DMS114 treated with DMSO at 0.1 percent for 48 hours (cell line): Measurements from ENCODE around the gene SLC3A2.

Experiments used
- DNase-seq: peaks from one replicate; lab custom pipeline; 2025; ENCODE audit not compliant: unreplicated experiment; lab: John Stamatoyannopoulos, UW

The SLC3A2 gene

DNA sequence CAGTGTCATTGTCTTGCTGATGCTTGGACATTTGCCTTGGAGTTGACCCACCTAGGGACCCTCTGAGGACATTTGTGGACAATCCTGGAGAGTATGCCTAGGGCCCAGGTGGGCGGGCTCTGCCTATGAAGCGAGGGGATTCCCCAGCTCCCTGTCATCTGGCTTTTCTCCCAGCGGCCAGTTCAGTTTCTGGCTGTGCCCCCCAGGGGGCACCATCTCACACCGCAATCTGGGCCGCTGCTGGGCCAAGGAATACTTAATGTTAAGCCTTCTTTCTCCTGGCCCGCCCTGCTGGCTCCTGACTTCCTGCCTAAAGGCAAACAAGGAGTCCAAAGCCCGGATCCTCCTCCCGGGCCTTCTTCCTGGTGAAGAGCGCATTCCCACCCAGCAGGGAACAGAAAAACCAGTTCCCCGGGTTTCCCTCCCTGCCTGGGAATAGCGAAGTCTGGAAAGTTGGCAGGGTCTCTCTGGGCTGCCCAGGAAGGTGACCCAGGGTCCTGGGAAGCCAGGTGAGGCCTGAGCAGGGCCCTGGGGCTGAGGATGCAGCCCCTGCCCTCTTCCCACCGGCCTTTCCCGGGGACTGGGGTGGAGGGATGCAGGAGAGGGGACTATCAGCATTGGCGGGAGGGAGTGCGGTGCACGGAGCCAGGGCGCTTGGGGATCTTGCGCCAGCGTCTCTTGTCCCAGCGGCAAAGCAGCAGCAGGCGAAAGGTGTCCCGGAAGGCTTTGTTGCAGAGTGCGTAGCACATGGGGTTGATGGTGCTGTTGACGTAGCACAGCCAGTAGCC, 28.6 kb downstream of the SLC3A2 start:
- peak; percentile 20 for DNase-seq

DNA sequence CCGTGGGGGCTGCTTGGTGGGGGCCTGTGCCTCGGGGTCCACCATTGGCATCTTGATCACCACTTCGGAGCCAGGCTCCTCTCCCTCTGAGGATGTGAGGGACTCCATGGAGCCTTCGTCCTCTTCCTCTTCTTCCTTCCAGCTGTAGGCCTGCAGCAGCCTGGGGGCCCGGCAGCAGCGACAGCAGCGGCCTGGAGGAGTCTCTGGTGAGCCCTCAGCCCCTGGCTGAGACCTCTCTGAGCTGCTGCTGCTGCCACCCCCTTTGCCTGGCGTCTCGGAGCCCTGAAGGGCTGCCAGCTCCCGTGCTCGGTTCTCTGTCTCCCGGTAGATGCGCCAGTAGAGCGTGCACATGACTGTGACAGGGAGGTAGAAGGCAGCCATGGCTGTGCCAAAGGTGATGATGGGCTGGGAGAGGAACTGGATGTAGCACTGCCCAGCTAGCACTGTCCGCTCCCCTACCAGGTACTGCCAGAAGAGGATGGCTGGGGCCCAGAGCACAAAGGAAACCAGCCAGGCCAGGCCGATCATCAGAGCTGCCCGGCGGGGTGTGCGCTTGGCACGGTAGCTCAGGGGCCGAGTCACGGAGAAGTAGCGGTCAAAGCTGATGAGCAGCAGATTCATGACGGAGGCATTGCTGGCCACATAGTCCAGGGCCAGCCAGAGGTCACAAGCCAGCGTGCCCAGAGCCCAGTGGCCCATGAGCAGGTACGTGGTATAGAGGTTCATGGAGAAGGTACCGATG, 29.6 kb downstream of the SLC3A2 start:
- DNase-seq, result no peak

DNA sequence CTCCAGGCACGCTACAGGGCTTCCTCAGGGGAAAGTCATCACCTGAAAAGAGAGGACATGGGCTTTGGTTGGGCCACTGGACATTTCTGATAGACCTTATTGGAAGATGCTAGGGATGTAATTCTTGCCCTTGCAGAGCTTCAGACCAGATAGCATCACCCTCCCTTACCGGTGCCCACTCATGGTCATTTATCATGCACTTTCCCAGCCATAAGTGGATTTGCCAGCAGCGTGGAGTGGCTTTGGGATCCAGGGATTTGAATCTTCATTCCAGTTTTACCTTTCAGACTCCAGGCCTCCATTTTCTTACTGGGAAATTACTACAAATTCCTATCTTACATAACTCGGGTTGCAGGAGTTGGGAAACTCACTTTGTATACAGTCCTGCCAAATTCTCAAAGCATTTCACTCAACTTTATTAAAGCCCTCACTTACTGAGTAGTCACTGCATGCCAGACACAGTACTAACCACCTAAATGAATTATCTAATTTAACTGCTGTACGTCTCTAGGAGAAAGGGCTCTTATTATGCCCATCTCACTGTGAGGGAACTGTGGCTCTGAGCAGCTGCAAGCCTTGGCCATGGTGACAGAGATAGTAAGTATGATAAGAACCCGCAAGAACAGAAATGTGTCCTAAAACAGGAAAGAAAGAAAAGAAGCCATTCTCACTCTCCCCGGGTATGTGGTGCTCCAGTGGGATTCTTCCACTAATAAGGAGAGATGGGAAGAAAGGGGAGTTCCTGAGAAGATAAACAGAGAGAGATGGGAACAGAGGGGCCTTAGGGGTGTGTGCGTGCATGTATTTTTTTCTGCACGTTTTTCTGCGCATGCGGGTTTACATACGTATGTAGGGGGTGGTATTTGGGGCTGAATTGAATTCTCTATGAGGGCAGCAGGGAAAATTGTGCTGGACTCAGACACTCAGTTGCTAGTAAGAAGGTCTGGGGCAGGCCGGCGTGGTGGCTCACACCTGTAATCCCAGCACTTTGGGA, 30.7 kb downstream of the SLC3A2 start:
- no peak for DNase-seq

- no peak for DNase-seq
These were observed 31.6 kb downstream of the SLC3A2 start for GRCh38 chr11:62912268-62912667.

- DNase-seq, result no peak
These were observed 33.7 kb downstream of the SLC3A2 start for GRCh38 chr11:62914416-62914815.

DNA sequence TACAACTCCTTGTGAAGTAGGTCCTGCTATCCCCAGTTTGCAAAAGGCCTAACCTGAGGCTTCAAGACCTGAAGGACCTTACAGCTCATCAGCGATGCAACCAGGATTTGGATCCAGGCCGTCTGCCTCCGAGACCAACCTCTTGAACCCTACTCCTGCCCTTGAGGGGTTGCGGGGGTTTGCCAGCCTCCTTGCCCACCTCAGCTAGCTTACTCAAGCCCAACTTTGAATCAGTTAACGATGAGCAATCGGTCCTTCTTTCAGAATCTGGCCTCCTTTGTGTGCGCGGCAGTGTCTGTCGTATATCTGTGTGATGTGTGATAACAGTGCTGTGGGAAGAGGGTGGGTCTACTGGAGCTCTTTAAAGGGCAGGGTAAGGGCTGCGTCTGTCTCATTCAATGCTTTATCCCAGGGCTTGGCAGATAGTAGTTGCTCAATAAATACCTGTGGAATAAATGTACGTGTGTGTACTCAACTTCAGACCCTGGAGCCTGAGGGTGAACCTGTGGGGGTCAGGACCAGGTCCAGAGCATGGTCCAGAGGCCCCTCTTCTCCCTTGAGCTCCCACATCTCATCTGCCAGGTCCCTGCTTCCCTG, 37.3 kb downstream of the SLC3A2 start:
- no peak for DNase-seq

- DNase-seq, result no peak
These were observed 37.8 kb downstream of the SLC3A2 start for GRCh38 chr11:62918531-62918930.

- no peak for DNase-seq
These were observed 38.8 kb downstream of the SLC3A2 start for GRCh38 chr11:62919476-62919875.

GRCh38 chr11:62919898-62920640, 39.4 kb downstream of the SLC3A2 start:
- no peak for DNase-seq

DNA sequence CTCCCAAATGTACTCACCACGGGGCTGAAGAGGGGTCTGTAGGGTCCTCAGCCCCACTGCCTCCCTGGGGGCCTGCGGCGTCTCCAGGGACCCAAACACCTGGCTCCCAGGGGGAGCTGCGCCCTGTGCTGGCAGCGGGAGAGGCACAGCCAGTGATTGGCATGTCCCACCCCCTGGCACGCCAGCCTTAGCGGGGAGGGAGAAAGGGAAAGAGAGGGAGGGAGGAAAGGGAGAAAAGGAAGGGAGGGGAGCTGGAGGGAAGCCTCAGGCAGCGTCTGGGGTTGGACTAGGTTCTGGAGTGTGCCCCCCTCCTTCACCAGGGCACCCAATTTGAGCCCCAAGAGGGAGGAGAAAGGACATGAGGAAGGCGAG, 40.5 kb downstream of the SLC3A2 start, which contains the start of gene CHRM1:
Gene CHRM1, minus strand, starts transcription at position 163 of the 372 bp plus-strand sequence. CDS start 10,263 bp downstream, outside the sequence.
- DNase-seq, result no peak

GRCh38 chr11:62921573-62922188, 41.0 kb downstream of the SLC3A2 start:
- no peak for DNase-seq

GRCh38 chr11:62922189-62922589, 41.5 kb downstream of the SLC3A2 start:
- DNase-seq, result no peak

GRCh38 chr11:62922653-62923431, 42.1 kb downstream of the SLC3A2 start:
- DNase-seq, result no peak

DNA sequence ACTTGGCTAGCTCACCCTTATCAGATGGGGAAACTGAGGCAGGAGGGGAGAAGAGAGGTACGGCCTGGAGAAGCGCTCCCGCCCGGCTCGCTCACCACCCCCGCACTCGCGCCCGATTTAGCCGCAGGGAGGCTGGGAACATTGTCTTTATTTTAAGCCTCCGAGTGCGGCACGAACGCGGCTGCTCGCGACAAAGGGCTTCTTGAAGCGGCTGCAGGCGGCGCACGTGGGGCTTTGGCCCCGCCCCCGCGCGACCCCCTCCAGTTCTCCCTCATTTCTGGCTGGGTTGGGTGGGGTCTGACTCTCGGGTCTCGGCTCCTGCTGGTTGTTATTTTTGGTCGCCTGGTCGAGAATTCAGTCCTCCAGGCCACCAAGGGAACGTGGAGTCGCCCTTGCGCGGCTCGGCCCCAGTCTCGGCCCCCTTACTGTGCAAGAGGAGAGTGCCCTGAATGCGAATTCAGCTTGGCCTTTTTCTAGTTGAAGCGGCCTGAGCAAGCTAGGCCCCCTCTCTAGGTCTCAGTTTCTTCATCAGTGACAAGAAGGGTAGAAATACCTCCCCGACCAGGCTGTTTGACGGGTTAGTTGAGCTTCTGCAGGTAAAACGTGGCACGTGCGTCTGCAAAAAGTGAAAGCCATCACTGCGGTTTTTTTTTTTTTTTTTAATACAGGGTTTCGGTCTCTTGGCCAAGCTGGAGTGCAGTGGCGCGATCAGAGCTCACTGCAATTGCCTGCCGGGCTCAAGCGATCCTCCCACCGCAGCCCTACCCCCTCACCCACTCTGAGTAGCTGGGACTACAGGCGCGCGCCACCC, 43.1 kb downstream of the SLC3A2 start:
- no peak for DNase-seq

GRCh38 chr11:62925308-62925707, 44.6 kb downstream of the SLC3A2 start:
- DNase-seq, result no peak

- no peak for DNase-seq
These were observed 45.3 kb downstream of the SLC3A2 start for GRCh38 chr11:62925745-62926679.
